ENCODE measurements around the gene CTNND1. TPM values are rescaled to one million over a fixed set of nuclear protein-coding genes. Genes with fewer than 3 reads are reported as not detected.

CTNND1 gene
- total RNA-seq, 2 experiments from 2014 or later, result 3.4 to 4.4 TPM

- ChIA-PET POLR2A (no interaction called here), CTCF (interaction anchor here (0.9 to 1.2 kb wide), 3 partner anchors 7 to 43 kb away, joined by 3 to 4 read pairs (median 3); no protein-coding TSS in a partner anchor)
These were observed 9.8 kb upstream of the CTNND1 start, which contains the start of gene BTBD18 for GRCh38 chr11:57751676-57752253. TSS of gene BTBD18 (minus strand) at chr11:57751819. CDS start at chr11:57751188, 631 bp downstream.

- ChIA-PET CTCF (interaction anchor here (1.1 to 1.2 kb wide), 2 partner anchors 9 to 42 kb away, joined by 3 to 4 read pairs; no protein-coding TSS in a partner anchor), POLR2A (no interaction called here)
These were observed 8.6 kb upstream of the CTNND1 start for GRCh38 chr11:57752954-57753353.

- POLR2A ChIA-PET, result no interaction called here
- CTCF ChIA-PET, result interaction anchor here (1.6 kb wide), 1 partner anchor 42 kb away, joined by 8 read pairs; no protein-coding TSS in a partner anchor
These were observed 3.4 kb upstream of the CTNND1 start for GRCh38 chr11:57758174-57758573.

GRCh38 chr11:57762235-57762861, 746 bp downstream of the CTNND1 start:
- CTCF ChIA-PET, result no interaction called here
- POLR2A ChIA-PET, result no interaction called here

GRCh38 chr11:57763568-57763967, 2.0 kb downstream of the CTNND1 start:
- POLR2A ChIA-PET, result no interaction called here
- CTCF ChIA-PET, result interaction anchor here (0.8 to 1.0 kb wide), 2 partner anchors 11 to 12 kb away, joined by 3 read pairs; partner anchors contain the start of gene BTBD18

- ChIA-PET CTCF (interaction anchor here (0.8 to 1.0 kb wide), 2 partner anchors 11 to 13 kb away, joined by 3 read pairs; partner anchors contain the start of gene BTBD18), POLR2A (no interaction called here)
These were observed 2.4 kb downstream of the CTNND1 start for GRCh38 chr11:57764021-57764420.

GRCh38 chr11:57764566-57764965, 3.0 kb downstream of the CTNND1 start:
- ChIA-PET POLR2A (no interaction called here), CTCF (interaction anchor here (0.8 to 1.0 kb wide), 2 partner anchors 10 to 13 kb away, joined by 3 read pairs; partner anchors contain the start of gene BTBD18)

GRCh38 chr11:57764972-57765371, 3.4 kb downstream of the CTNND1 start:
- POLR2A ChIA-PET, result no interaction called here
- CTCF ChIA-PET, result no interaction called here

- ChIA-PET CTCF (interaction anchor here (1.3 kb wide), 1 partner anchor 9 kb away, joined by 3 read pairs; no protein-coding TSS in a partner anchor), POLR2A (interaction anchor here (0.9 kb wide), 1 partner anchor 59 kb away, joined by 4 read pairs; no protein-coding TSS in a partner anchor)
These were observed 9.2 kb downstream of the CTNND1 start for GRCh38 chr11:57770793-57771192.

GRCh38 chr11:57771365-57771764, 9.8 kb downstream of the CTNND1 start:
- ChIA-PET POLR2A (interaction anchor here (0.6 to 0.9 kb wide), 2 partner anchors 60 to 103 kb away, joined by 3 to 4 read pairs; partner anchors contain the start of gene ZDHHC5), CTCF (no interaction called here)

- ChIA-PET POLR2A (no interaction called here), CTCF (no interaction called here)
These were observed 11.0 kb downstream of the CTNND1 start for GRCh38 chr11:57772562-57772961.

GRCh38 chr11:57773026-57773598, 11.5 kb downstream of the CTNND1 start:
- ChIA-PET POLR2A (no interaction called here), CTCF (no interaction called here)

- ChIA-PET CTCF (interaction anchor here (0.9 kb wide), 1 partner anchor 11 kb away, joined by 3 read pairs; no protein-coding TSS in a partner anchor), POLR2A (no interaction called here)
These were observed 13.9 kb downstream of the CTNND1 start for GRCh38 chr11:57775491-57775890.

GRCh38 chr11:57776031-57776521, 14.5 kb downstream of the CTNND1 start:
- ChIA-PET CTCF (interaction anchor here (0.7 kb wide), 1 partner anchor 25 kb away, joined by 3 read pairs; no protein-coding TSS in a partner anchor), POLR2A (no interaction called here)

GRCh38 chr11:57776577-57777210, 15.1 kb downstream of the CTNND1 start:
- CTCF ChIA-PET, result interaction anchor here (0.7 kb wide), 1 partner anchor 24 kb away, joined by 3 read pairs; no protein-coding TSS in a partner anchor
- POLR2A ChIA-PET, result no interaction called here

- CTCF ChIA-PET, result no interaction called here
- POLR2A ChIA-PET, result no interaction called here
These were observed 16.3 kb downstream of the CTNND1 start for GRCh38 chr11:57777969-57778317.

GRCh38 chr11:57778318-57779037, 16.9 kb downstream of the CTNND1 start:
- POLR2A ChIA-PET, result no interaction called here

GRCh38 chr11:57779276-57779675, 17.7 kb downstream of the CTNND1 start:
- ChIA-PET POLR2A (no interaction called here), CTCF (interaction anchor here (1.5 kb wide), 1 partner anchor 21 kb away, joined by 3 read pairs; no protein-coding TSS in a partner anchor)

More at GRCh38 chr11:57778318-57779037, 16.9 kb downstream of the CTNND1 start:
- CTCF ChIA-PET, result interaction anchor here (1.5 kb wide), 1 partner anchor 22 kb away, joined by 3 read pairs; no protein-coding TSS in a partner anchor

GRCh38 chr11:57781529-57781943, 19.9 kb downstream of the CTNND1 start:
- POLR2A ChIA-PET, result no interaction called here
- CTCF ChIA-PET, result interaction anchor here (1.0 kb wide), 1 partner anchor 19 kb away, joined by 4 read pairs; no protein-coding TSS in a partner anchor

Measured in activated CD8-positive, alpha-beta memory T cell treated with anti-CD3 and anti-CD28 coated beads for 36 hours (primary cell).